ENCODE data around the gene TRIP6. TPM values are rescaled to one million over a fixed set of nuclear protein-coding genes. Genes with fewer than 3 reads are reported as not detected.

Gene TRIP6
- total and polyA plus RNA-seq, 2 of the 8 experiments (the other 6 are each of a cell fraction or from before 2014, with no cell fraction given): 88.4 to 103 TPM

GRCh38 chr7:100861616-100861985, 5.6 kb upstream of the TRIP6 start:
- Histone ChIP-seq H3K23ac (ENCODE audit: insufficient read length) (no peak overlapping the region), H2BK12ac (ENCODE audit: low read depth, low read length) (no peak overlapping the region), H3K9me3 (ENCODE audit: insufficient read depth in 2 of 2, low read depth in 1 of 2, low read length in 1 of 2) (no peaks in the 10 kb centered on the region), H4K91ac (replicated peaks; ENCODE audit: insufficient read length, low read length) (no peak overlapping the region), H3K9ac (replicated peaks in 1 of 4; ENCODE audit: extremely low read depth in 1 of 4, low read depth in 3 of 4, low read length in 3 of 4) (no peak overlapping the region), H4K20me1 (replicated peaks in 1 of 2; ENCODE audit: control insufficient read depth in 1 of 2, insufficient read depth in 2 of 2, low read length in 2 of 2) (peaks cover 0 to 6% of the 10 kb centered on the region in 2 experiments), H2AFZ (ENCODE audit: low read length) (no peak overlapping the region), H3K27me3 (replicated peaks in 1 of 4; ENCODE audit: control insufficient read depth in 3 of 4, extremely low read depth in 1 of 4, insufficient read depth in 3 of 4, low read length in 3 of 4) (no peaks in the 10 kb centered on the region), H3K23me2 (ENCODE audit: low read depth, low read length) (no peaks in the 10 kb centered on the region), H3K4me2 (ENCODE audit: insufficient read depth in 1 of 2, low read depth in 2 of 2, low read length in 2 of 2) (no peak overlapping the region), H3K18ac (ENCODE audit: extremely low read depth, low read length) (no peak overlapping the region), H3K4me1 (replicated peaks in 1 of 4; ENCODE audit: control insufficient read depth in 3 of 4, insufficient read depth in 4 of 4, low read length in 3 of 4) (peaks cover 0 to 3% (median 2%) of the 10 kb centered on the region in 4 experiments; a peak in 6 of 7 replicates), H3K27ac (ENCODE audit: low read depth, low read length) (no peak overlapping the region), H2BK5ac (ENCODE audit: low read depth, low read length) (no peak overlapping the region), H4K8ac (ENCODE audit: extremely low read depth, insufficient read depth, low read length) (no peak overlapping the region), H3K79me2 (ENCODE audit: control insufficient read depth in 1 of 2, insufficient read depth in 2 of 2, low read length in 2 of 2) (no peaks in the 10 kb centered on the region), H3K4me3 (ENCODE audit: extremely low read depth in 1 of 4, insufficient read depth in 2 of 4, low read depth in 3 of 4, low read length in 4 of 4) (no peak overlapping the region), H3K56ac (replicated peaks; ENCODE audit: insufficient read length, low read depth, low read length) (no peak overlapping the region), H2BK120ac (replicated peaks; ENCODE audit: low read depth, low read length) (no peak overlapping the region), H3K4ac (replicated peaks; ENCODE audit: insufficient read length, low read depth, low read length) (no peak overlapping the region), H3K79me1 (ENCODE audit: low read depth, low read length) (peaks cover 4% of the 10 kb centered on the region), H2BK15ac (ENCODE audit: low read length) (no peak overlapping the region), H3K36me3 (ENCODE audit: control insufficient read depth in 2 of 4, insufficient read depth in 4 of 4, low read length in 3 of 4) (peaks cover 6 to 22% (median 11%) of the 10 kb centered on the region in 4 experiments; a peak in 7 of 8 replicates), H2AK5ac (ENCODE audit: low read depth, low read length) (no peak overlapping the region), H3K14ac (ENCODE audit: insufficient read length) (no peak overlapping the region), H2BK20ac (ENCODE audit: low read length) (no peak overlapping the region), H4K5ac (ENCODE audit: insufficient read length, low read depth, low read length) (no peak overlapping the region)
- no peak for DNase-seq (ENCODE audit: low read depth in 1 of 2, low spot score in 2 of 2)
- ChIA-PET POLR2A (ENCODE audit: partially characterized antibody) (interaction anchor here (0.9 to 1.2 kb wide), 2 partner anchors 26 to 28 kb away, joined by 4 read pairs; partner anchors contain the start of gene UFSP1), CTCF (ENCODE audit: partially characterized antibody) (interaction anchor here (0.5 to 4.5 kb wide), 4 partner anchors 9 to 918 kb away, joined by 3 to 25 read pairs (median 4); partner anchors contain the start of gene SLC12A9)
- no peak for FAIRE-seq
- WGBS, 2 experiments (ENCODE audit: extremely low coverage in 1 of 2, insufficient coverage in 1 of 2, insufficient read length in 1 of 2, insufficient replicate concordance in 2 of 2, low coverage in 1 of 2, low lambda C conversion rate in 2 of 2, missing lambda C conversion rate in 1 of 2): 97% methylated on average over 11 of the region's 14 CpGs; no CpG with 5 or more reads in 1 of the 2 experiments
- no peak for TF ChIP-seq TEAD4 (IDR thresholded peaks at IDR 0.05; ENCODE audit: low read depth, low read length)
- no peak for TF ChIP-seq PHF8 (conservative IDR thresholded peaks at IDR 0.05; ENCODE audit: low read depth, low read length)
- TF ChIP-seq TBP (IDR thresholded peaks at IDR 0.05; ENCODE audit: low read depth, low read length): no peak
- TF ChIP-seq POLR2A (IDR thresholded peaks at IDR 0.05; ENCODE audit: control extremely low read depth in 1 of 2, low read depth in 2 of 2, low read length in 2 of 2): no peak
- no peak for TF ChIP-seq TCF12 (IDR thresholded peaks at IDR 0.05; ENCODE audit: low read depth, low read length)
- no peak for TF ChIP-seq BCL11A (IDR thresholded peaks at IDR 0.05; ENCODE audit: low read depth in 2 of 2, low read length in 2 of 2)
- no peak for TF ChIP-seq YY1 (IDR thresholded peaks at IDR 0.05; ENCODE audit: low read depth, low read length)
- no peak for TF ChIP-seq KDM5A (IDR thresholded peaks at IDR 0.05; ENCODE audit: low read length)
